GM19468 (cell line): Measurements from ENCODE around the gene SRRM2.

Source experiments
- ATAC-seq: cut with Tn5 transposase; IDR thresholded peaks from one replicate; pipeline ENCODE4 v1.9.1; 2021; ENCODE audit warnings: mild to moderate bottlenecking, moderate library complexity, moderate number of reproducible peaks; ENCODE audit not compliant: unreplicated experiment; ENCODE audit errors: extremely low read depth

The SRRM2 gene

DNA sequence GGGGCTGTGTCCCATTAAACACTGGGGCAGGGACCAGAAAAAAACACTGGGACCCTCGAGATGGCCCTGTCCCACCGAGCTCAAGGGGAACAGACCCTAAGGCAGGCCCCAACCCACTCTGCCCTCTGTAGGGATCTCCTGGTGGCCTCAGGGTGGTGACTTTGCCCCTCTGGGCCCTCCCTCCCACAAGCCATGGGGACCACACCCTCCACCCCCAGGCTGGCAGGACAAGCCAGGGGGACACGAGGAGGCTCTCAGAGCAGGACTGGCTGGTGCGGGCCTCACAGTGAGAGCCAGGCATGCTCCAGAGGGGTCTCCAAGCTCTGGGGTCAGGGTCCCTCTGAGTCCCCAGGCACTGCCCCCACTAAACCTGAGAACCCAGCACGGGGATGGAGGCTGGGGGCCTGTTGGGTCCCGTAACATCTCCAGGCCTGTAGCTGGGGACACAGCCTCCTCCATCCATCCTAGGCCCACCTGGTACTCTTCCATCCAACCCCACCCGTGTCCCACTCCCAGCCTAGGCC is 14.5 kb upstream of the SRRM2 start:
- no peak for ATAC-seq

GRCh38 chr16:2738615-2739014 is 13.8 kb upstream of the SRRM2 start:
- ATAC-seq = no peak

- ATAC-seq = no peak
These were observed 12.6 kb upstream of the SRRM2 start for GRCh38 chr16:2739625-2740430.

DNA sequence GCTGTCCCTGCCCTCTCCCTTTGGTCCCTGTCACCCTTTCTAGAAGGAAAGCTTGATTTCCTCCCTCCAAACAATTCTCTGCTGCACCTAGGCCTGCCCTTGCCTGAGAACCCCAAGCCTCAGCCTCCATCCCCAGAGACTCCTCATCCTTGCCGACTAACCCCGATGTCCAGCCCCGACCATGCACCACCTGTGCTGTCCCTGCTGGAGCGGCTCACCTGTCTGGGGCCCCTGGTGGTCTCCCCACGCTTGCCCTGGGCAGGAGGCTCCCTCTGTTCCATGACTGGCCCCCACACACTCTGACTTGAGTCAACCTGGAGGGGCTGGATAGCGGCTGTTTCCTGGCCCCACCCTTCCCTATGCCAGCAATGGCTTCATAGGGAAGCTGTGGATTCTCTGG is 12.0 kb upstream of the SRRM2 start:
- no peak for ATAC-seq

DNA sequence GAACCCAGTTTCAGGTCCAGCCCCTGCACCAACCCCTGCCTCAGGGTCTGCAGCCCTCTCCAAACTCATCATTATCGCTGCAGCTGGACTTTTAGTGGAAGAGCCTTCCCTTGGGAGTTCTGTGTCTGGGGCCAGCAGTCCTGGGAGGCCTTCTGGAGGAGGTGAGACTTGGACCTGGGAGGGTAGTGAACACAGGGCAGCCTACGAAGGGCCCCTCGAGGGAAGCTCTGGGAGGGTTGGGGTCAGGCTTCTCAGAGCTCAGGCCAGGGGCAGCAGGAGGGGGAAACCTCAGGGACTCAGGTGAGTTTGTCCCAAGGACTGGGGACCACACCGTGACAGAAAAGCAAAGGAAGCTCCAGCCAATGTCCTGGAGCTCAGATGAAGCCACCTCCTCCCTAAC is 11.3 kb upstream of the SRRM2 start:
- no peak for ATAC-seq

DNA sequence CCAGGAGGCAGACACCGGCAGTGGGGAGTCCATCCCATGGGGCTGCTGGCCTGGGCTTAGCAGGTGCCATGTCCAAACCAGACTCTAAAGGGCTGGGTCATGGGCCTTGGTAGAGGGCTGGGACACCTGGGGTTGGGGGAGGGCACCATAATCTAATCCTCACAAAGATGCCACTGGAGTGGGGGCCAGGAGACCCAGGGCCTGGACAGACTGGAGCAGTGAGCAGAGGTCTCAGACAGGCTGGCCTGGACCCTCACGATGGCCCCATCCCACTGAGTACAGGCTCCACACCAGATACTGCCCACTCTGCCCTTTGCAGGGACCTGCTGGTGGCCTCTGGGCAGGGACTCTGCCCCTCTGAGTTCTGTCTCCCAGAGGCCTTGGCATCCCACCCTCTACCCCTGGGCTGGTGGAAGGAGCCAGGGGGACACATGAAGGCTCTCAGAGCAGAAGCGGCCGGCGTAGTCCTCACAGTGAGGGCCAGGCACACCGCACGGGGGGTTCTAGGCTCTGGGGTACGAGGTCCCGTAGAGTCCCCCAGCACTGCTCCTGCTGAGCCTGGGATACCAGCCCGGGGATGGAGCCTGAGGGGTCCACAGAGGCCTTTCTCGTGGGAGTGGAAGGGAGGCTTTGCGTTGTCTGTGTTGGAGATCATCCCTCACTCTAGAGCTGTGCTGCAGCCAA is 10.0 kb upstream of the SRRM2 start:
- no peak for ATAC-seq

DNA sequence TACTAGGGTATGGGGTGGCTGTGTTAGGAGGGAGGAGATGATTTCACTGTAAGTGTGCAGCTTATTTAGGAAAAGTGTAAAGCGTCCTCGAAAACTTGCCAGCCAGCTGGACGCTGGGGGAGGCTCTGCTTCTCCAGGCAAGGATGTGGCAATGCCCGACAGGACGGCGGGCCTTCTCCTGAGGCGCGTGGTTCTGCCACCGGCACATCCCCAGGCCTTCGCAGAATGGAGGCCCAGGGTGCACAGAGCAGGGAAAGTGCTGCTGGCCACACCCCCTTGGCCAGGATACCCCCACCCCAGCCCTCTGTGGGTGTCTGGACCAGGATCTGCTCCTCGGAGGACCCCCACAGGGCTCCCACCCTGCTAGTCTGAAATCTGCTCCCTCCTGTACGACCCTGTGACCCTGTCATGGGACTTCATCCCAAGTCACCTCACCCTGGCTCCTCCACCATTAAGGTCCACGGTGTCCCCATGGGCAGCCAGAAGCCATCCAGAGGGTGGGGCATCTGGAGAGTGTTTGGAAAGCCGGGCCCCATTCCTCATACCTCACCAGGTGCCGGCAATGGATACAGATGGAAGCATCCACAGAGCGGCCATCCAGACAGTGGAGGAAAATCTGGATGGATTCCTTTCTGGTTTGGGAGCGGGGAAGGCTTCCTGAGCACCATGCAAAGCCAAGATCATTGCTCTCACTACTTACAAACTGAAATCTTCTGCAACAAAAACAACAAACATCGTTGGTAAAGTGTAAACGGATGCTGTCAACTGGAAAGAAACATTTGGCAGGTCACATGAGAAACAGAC is 9.2 kb upstream of the SRRM2 start:
- no peak for ATAC-seq

- ATAC-seq = no peak
These were observed 7.7 kb upstream of the SRRM2 start for GRCh38 chr16:2744711-2745110.

- no peak for ATAC-seq
These were observed 7.1 kb upstream of the SRRM2 start for GRCh38 chr16:2745116-2745890.

DNA sequence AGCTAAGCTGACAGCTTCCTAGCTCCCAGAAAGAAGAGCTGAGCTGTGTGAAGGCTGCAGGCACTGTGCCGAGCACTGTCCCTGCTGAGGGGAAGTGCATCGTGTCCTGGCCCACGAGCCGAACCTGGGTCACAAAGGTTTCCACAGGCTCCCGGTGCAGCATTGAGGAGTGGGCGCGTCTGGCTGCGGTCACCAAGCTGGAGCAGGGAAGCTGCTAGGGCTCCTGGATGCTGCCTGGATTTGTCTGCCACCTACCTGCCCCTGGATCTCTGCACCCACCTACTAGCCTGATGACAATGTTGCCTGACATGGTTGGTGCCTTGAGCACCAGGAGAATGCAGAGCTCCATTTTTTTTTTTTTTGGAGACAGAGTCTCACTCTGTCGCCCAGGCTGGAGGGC is 6.5 kb upstream of the SRRM2 start:
- ATAC-seq = no peak

GRCh38 chr16:2748757-2749455 is 3.5 kb upstream of the SRRM2 start:
- no peak for ATAC-seq

DNA sequence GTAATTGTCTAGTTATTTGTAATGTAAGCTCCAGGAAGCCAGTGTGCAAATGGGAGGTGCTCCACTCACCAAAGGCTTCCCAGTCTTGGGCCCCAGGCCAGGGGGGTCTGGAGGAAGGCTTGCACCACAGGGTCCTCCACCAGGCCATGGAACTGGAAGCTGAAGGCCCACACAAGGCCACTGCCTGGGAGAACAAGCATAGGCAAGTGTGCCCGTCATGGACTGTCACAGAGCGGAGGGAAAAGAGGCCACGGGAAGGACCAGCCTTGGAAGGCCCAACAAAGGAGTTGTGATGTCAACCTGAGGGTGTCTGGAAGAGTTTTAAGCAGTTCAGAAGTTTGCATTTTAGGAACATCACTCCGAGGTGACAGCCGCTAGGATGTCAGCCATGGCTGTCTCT is 3.0 kb upstream of the SRRM2 start:
- ATAC-seq = no peak

GRCh38 chr16:2749936-2750335 is 2.5 kb upstream of the SRRM2 start:
- no peak for ATAC-seq

GRCh38 chr16:2751577-2752034 is 832 bp upstream of the SRRM2 start:
- ATAC-seq = no peak

GRCh38 chr16:2752850-2753732 is 653 bp downstream of the SRRM2 start:
- peak; percentile 7 for ATAC-seq

DNA sequence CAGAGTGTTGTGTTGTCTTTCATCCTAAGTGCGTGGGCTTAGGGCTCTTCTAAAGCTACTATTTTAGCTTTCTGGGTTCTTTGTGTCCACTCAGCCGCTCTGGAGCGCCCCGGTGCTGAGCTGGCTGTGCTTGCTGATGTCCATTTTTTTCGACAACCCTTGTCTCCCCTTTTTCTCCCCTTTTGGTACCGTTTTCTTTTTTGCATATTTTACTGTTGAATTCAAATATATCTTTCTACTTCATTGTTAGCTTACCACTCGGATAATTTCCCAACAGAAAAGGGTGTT is 1.2 kb downstream of the SRRM2 start:
- no peak for ATAC-seq

DNA sequence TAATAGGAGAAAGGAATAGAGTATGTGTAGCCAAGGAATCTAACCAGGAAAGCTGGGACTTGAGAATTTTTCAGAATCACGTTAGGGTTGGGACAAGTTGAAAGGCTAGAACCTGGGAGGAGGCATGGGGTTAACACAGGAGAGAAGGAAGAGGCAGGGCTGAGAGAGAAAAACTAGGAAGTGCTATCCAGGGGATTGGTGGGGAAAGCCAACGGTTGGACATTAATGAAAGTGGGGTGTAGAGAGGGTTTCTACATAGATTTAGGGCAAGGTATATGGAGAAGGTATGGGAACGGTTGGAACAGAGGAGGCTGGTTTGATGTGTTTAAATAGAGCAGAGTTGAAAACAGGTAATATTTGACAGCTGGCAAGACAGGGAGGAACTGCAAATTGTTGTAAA is 2.7 kb downstream of the SRRM2 start:
- no peak for ATAC-seq

GRCh38 chr16:2756288-2757015 is 4.0 kb downstream of the SRRM2 start:
- no peak for ATAC-seq
